ENCODE data around the gene PTPRN2. TPM values are rescaled to one million over a fixed set of nuclear protein-coding genes. Genes with fewer than 3 reads are reported as not detected.

The PTPRN2 gene
- total and polyA plus RNA-seq, 2 of the 8 experiments (the other 6 are each of a cell fraction or from before 2014, with no cell fraction given) = 2.6 to 4.5 TPM

GRCh38 chr7:157789094-157789493 lies 798.5 kb downstream of the PTPRN2 start:
- Histone ChIP-seq H2BK20ac (ENCODE audit: low read length) (no peak overlapping the region), H3K4me1 (replicated peaks in 1 of 4; ENCODE audit: control insufficient read depth in 3 of 4, insufficient read depth in 4 of 4, low read length in 3 of 4) (peaks cover 0 to 20% (median 10%) of the 10 kb centered on the region in 4 experiments; a peak in 6 of 7 replicates), H3K14ac (ENCODE audit: insufficient read length) (no peak overlapping the region), H3K36me3 (ENCODE audit: control insufficient read depth in 2 of 4, insufficient read depth in 4 of 4, low read length in 3 of 4) (no peaks in the 10 kb centered on the region), H4K8ac (ENCODE audit: extremely low read depth, insufficient read depth, low read length) (peak overlapping the region; percentile 45; the same call in 1 of the 2 replicates), H3K23ac (ENCODE audit: insufficient read length) (no peak overlapping the region), H3K56ac (replicated peaks; ENCODE audit: insufficient read length, low read depth, low read length) (no peak overlapping the region), H2AK5ac (ENCODE audit: low read depth, low read length) (no peak overlapping the region), H2BK12ac (ENCODE audit: low read depth, low read length) (no peak overlapping the region), H2AFZ (ENCODE audit: low read length) (no peak overlapping the region), H3K27me3 (replicated peaks in 1 of 4; ENCODE audit: control insufficient read depth in 3 of 4, extremely low read depth in 1 of 4, insufficient read depth in 3 of 4, low read length in 3 of 4) (no peaks in the 10 kb centered on the region; a peak in 1 of 7 replicates), H3K18ac (ENCODE audit: extremely low read depth, low read length) (no peak overlapping the region), H2BK15ac (ENCODE audit: low read length) (no peak overlapping the region), H3K4me3 (ENCODE audit: extremely low read depth in 1 of 4, insufficient read depth in 2 of 4, low read depth in 3 of 4, low read length in 4 of 4) (no peak overlapping the region), H3K79me2 (ENCODE audit: control insufficient read depth in 1 of 2, insufficient read depth in 2 of 2, low read length in 2 of 2) (no peaks in the 10 kb centered on the region), H3K9ac (replicated peaks in 1 of 4; ENCODE audit: extremely low read depth in 1 of 4, low read depth in 3 of 4, low read length in 3 of 4) (no peak overlapping the region), H3K27ac (ENCODE audit: low read depth, low read length) (no peak overlapping the region), H2BK5ac (ENCODE audit: low read depth, low read length) (no peak overlapping the region), H4K91ac (replicated peaks; ENCODE audit: insufficient read length, low read length) (no peak overlapping the region), H2BK120ac (replicated peaks; ENCODE audit: low read depth, low read length) (no peak overlapping the region), H4K20me1 (replicated peaks in 1 of 2; ENCODE audit: control insufficient read depth in 1 of 2, insufficient read depth in 2 of 2, low read length in 2 of 2) (peaks cover 0 to 7% of the 10 kb centered on the region in 2 experiments), H3K4me2 (ENCODE audit: insufficient read depth in 1 of 2, low read depth in 2 of 2, low read length in 2 of 2) (no peak overlapping the region), H4K5ac (ENCODE audit: insufficient read length, low read depth, low read length) (no peak overlapping the region), H3K4ac (replicated peaks; ENCODE audit: insufficient read length, low read depth, low read length) (no peak overlapping the region), H3K23me2 (ENCODE audit: low read depth, low read length) (peaks cover 9% of the 10 kb centered on the region; the same call in 1 of the 2 replicates), H3K9me3 (ENCODE audit: insufficient read depth in 2 of 2, low read depth in 1 of 2, low read length in 1 of 2) (no peaks in the 10 kb centered on the region), H3K79me1 (ENCODE audit: low read depth, low read length) (no peaks in the 10 kb centered on the region)
- DNase-seq (ENCODE audit: low read depth in 1 of 2, low spot score in 2 of 2) (no peak), FAIRE-seq (no peak)
- POLR2A ChIA-PET (ENCODE audit: partially characterized antibody) = no interaction called here
- CTCF ChIA-PET (ENCODE audit: partially characterized antibody) = interaction anchor here (1.0 to 1.4 kb wide), 2 partner anchors 86 to 315 kb away, joined by 3 to 7 read pairs; no protein-coding TSS in a partner anchor
- 91% methylated on average over 12 of the region's 12 CpGs; no CpG with 5 or more reads in 1 of the 2 experiments for WGBS, 2 experiments (ENCODE audit: extremely low coverage in 1 of 2, insufficient coverage in 1 of 2, insufficient read length in 1 of 2, insufficient replicate concordance in 2 of 2, low coverage in 1 of 2, low lambda C conversion rate in 2 of 2, missing lambda C conversion rate in 1 of 2)
- TF ChIP-seq BACH1 (IDR thresholded peaks at IDR 0.05; ENCODE audit: low read length) = no peak
- no peak for TF ChIP-seq HDAC2 (IDR thresholded peaks at IDR 0.05; ENCODE audit: borderline replicate concordance in 1 of 2, low read depth in 2 of 2, low read length in 2 of 2)
- TF ChIP-seq ATF2 (IDR thresholded peaks at IDR 0.05; ENCODE audit: low read length) = no peak
- TF ChIP-seq SUZ12 (IDR thresholded peaks at IDR 0.05; ENCODE audit: low read length) = no peak
- TF ChIP-seq JUN (IDR thresholded peaks at IDR 0.05; ENCODE audit: low read depth, low read length) = no peak
- no peak for TF ChIP-seq JUND (IDR thresholded peaks at IDR 0.05; ENCODE audit: low read length)
- TF ChIP-seq EZH2 (IDR thresholded peaks at IDR 0.05; ENCODE audit: low read depth, low read length, severe bottlenecking) = no peak
- TF ChIP-seq TAF1 (IDR thresholded peaks at IDR 0.05; ENCODE audit: low read depth, low read length) = no peak
- TF ChIP-seq YY1 (IDR thresholded peaks at IDR 0.05; ENCODE audit: low read depth, low read length) = no peak
- TF ChIP-seq CHD2 (IDR thresholded peaks at IDR 0.05; ENCODE audit: low read length) = no peak
- TF ChIP-seq BCL11A (IDR thresholded peaks at IDR 0.05; ENCODE audit: low read depth in 2 of 2, low read length in 2 of 2) = no peak
- no peak for TF ChIP-seq SIX5 (IDR thresholded peaks at IDR 0.05; ENCODE audit: low read depth, low read length)

Data from H1 (cell line).